Suprapubic skin (tissue), 3 donors: Measurements from ENCODE around the gene RETSAT.

Experiments
- CTCF ChIP-seq, 2 donors: fragments of 200-600 bp in 1 of 2; fragments of 450-650 bp in 1 of 2; sonication (generic) in 1 of 2; IDR thresholded peaks; one replicate each; pipeline ENCODE4 v1.5.1; 2016 to 2019; ENCODE audit warnings: antibody characterized with exemption in 2 of 2, mild to moderate bottlenecking in 1 of 2, moderate library complexity in 1 of 2
- POLR2A ChIP-seq, 2 donors: fragments of 450-650 bp; IDR thresholded peaks; one replicate each; pipeline ENCODE4 v1.6.1; 2017; ENCODE audit warnings: antibody characterized with exemption in 2 of 2, mild to moderate bottlenecking in 2 of 2, moderate library complexity in 2 of 2

GRCh38 chr2:85378257-85378656 lies 23.9 kb upstream of the RETSAT start:
- no peak for TF ChIP-seq POLR2A (IDR thresholded peaks at IDR 0.05)
- no peak for TF ChIP-seq CTCF (IDR thresholded peaks at IDR 0.05)
